Activated T-helper 1 cell treated with anti-CD3 and anti-CD28 coated beads, Interleukin-2, amount 50 U/mL, for 16 hours (primary cell): ENCODE data around the gene COL18A1.

ENCODE experiments used
- DNase-seq, 2 donors: peaks; one replicate each; pipeline ENCODE4 v3.0.0-alpha.2; 2020; ENCODE audit warnings: low read depth in 1 of 2, low spot score in 1 of 2

The COL18A1 gene

DNA sequence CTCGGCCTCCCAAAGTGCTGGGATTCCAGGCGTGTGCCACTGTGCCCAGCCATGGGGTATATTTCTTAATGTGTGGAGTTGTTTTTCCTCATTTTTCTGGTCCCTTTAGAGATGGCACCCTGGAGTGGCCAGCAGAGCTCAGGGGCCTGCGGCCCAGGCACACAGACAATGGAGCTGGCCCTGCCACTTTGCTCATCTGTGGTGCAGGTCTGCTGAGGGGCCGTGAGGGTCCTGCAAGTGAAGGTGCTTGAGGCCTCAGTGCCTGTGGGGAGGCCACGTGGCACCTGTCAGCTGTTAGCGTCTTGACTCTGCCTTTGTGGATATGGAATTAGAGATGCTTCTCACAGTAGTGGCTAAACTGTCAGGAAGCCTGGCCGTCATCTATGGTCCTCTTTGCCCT is 7.5 kb downstream of the COL18A1 start:
- DNase-seq = no peak

DNA sequence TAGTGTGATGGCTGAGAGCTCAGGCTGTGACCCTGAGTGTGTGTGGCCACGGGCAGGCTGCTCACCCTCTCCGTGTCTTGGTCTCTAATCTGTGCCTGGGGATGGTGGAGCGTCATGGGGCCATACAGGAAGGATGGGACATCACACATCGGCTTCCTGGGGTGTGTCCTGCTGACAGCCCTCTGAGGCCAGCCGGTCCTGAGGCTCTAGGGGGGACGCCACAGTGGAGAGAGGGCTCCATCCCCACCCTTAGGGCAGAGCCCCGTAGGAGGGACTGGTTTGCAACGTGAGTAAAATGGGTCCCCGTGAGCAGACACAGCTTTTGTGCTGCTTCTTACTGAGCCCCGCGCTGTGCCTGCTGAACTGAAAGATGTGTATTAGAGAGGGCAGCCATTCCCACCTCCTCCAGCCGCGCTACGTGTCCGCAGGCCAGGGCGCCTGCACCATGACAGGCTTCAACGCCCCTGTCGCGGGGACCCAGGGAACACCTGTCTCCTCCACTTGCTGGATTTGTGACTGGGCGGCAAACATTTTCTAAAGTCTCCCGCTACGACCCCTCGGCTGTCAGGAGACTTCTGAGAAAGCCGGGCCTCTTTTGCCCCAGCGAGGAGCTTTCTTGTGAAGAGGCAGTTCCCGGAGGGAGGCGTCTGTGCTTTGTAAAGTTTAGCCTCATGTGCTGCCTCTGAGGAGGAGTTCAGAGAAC is 8.1 kb downstream of the COL18A1 start:
- no peak for DNase-seq

DNA sequence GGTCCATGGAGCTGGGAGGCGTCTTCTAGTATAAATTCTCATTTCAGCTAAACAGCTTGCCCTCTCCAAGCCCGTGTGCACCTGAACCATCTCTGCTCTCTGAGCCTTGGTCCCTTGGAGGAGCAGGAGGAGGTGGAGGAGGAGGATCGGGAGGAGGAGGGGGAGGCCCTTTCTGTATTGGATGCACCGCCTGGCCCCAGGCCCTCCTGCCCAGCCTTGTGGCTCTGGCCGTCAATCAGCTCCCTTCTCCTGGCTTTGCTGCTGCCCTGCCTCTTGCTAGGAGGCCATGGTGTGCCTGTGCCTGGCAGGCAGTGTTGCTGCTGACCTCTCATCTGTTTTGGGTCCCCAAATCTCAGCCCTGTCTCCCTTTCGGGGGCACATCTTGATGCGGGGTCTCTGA is 9.0 kb downstream of the COL18A1 start:
- DNase-seq = no peak

DNA sequence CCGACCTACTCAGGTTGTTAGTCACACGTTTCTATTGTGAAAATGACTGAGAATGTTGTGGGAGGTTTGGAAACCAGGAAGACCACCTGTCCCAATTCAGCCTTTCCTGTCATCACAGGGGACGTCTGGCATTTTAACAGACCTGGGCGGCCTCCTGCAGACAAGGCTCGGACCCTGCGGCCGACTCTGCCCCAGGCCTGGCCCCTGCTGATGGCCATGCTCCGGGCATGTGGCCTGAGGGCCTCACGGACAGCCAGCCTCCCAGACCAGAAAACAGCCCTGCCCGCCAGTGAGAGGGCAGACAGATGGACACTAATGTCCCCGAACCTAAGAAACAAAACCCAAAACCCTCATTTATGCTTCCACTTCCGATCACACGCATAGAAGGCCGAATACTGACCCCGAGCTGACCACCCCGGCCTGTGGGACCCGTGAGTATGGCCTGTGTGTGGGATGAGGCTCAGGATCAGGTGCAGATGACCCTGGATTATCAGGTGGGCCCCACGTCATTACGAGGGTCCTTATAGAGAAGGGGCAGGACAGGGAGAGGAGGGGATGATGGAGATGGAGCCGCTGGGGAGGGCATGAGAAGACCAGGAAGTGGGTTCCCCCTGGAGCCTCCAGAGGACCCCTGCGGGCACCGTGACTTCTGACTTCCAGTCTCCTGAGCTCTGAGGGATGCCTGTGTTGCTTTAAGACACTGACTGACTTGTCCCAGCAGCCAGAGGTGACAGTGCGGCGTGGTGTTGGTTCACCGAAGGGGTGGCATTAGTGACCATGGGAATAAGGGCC is 9.6 kb downstream of the COL18A1 start:
- DNase-seq = no peak

DNA sequence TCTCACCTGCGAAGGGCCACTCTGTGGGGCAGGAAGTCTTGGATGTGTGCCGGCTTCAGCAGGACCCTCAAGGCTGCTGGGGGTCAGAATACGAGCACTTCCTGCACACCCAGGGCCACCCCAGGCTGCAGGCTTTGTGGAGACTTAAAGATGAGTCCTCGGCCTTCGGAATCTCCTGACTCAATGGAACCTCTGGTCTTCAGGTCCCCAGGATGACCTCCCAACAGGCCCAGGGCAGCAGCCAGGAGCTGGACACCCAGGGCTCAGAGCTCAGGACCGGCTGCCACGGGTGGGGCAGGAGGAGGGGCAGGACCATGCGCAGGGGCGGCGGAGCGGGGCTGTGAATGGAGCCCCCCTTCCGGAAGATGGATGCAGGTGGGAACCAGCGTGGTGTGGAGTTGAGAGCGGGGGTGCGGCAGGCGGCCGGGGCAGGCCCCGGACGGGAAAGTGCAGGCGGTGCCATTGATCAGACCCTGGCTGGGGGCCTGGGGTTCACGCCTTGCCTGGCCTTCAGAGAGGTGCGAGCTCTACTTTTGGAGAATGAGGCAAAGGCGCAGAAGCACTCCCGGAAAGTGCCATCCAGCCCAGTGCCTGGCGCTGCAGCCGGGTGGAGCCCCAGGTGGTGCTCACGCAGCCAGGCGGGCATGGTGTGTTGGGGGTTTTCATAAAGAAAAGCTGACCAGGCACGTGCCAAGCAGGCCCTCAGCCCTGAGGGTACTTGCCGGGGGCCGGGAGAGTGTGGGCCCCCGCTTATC is 10.4 kb downstream of the COL18A1 start:
- DNase-seq = no peak

DNA sequence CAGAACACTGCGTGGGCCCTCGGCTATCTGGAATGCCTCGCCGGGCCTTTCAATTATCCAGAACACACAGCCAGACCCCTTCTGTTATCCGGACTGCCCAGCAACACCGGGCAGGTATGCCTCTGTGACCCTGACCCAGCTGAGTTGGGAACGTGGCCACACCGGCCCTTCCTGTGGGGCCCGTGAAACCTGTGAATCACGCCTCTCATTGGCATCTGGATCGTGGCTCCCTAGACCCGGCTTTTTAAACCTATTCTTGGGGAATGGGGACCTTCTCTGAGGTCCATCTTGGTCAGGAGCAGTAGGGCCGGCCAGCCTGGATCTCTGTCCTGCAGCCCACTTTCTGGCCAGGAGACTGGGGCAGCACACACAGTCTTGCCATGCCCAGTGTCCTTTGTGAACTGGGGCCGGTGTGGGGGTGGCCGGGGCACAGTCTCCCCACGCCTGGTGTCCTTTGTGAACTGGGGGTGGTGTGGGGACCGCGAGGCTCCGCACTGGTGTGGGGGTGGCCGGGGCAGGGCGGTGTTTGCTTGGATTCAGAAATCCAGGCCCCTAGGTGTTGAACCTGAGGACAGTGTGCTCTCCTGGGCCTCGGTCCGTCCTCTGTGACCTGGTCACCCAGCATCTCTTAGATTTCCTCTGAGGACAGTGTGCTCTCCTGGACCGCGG is 11.1 kb downstream of the COL18A1 start:
- DNase-seq = no peak

DNA sequence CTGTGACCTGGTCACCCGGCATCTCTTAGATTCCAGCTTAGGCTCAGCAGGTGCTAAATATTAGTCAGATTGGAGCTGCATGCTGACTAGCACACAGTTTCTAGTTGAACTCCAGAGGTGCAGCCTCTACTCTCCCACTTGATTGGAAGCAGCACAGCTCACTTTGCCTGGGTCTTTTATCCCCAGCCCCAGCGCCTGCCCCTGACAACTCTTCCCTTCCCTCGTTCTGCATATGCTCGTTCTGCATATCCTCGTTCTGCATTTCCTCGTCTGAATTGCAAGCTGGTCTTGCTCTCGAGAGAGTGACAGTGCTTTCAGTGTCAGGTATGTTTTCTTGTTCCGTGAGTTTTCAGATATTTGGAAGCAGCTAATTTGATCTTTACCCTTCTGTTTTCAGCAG is 11.7 kb downstream of the COL18A1 start:
- no peak for DNase-seq

DNA sequence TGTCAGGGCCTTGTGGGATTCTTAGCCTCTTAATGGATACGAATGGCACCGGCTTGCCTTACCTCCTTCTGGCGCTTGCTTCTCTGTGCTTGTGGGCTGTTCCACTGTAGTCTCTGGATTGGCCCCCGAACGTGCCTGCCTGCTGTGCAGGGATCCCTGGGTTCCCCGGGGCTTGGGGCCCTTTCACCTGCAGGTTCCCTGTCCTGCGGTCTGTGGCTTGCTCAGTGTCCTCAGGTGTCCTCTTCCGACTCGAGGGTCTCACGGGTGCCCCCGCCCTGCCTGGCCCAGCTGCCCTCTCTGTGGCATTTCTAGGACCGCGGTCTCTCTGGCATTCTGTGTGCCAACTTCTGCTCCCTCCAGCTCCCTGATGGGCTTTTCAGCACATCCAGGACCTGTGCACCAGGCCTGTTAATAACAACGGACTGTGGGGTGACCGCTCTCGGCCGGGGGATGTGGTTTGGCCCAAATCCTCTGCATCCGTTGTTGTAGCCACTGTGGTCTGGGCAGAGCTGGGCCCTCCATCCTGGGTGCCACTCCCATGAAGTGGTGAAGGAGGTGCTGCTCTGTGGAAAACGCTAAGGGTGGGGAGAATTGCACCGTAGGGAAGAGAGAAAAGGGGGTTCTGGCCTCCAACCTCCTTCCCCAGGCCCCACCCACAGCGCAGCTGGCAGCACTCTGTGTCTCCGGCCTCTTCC is 12.4 kb downstream of the COL18A1 start:
- DNase-seq = no peak

DNA sequence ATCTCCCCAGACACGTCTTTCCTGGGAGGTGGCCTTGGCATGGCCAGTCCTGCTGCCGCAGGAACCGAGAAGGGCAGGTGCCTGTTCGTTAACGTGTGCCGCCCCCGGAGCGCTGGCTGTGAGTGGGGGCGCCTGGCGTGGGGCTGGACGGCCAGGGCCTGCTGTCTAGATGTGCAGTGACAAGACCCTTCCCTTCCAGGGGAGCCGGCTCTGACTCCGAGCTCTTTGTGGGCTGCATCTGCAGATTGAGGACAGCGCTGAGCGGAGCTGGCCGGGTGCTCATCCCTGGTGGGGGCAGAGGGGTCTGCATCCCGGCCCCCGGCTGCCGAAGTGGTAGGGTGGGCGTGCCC is 13.0 kb downstream of the COL18A1 start:
- DNase-seq = no peak

DNA sequence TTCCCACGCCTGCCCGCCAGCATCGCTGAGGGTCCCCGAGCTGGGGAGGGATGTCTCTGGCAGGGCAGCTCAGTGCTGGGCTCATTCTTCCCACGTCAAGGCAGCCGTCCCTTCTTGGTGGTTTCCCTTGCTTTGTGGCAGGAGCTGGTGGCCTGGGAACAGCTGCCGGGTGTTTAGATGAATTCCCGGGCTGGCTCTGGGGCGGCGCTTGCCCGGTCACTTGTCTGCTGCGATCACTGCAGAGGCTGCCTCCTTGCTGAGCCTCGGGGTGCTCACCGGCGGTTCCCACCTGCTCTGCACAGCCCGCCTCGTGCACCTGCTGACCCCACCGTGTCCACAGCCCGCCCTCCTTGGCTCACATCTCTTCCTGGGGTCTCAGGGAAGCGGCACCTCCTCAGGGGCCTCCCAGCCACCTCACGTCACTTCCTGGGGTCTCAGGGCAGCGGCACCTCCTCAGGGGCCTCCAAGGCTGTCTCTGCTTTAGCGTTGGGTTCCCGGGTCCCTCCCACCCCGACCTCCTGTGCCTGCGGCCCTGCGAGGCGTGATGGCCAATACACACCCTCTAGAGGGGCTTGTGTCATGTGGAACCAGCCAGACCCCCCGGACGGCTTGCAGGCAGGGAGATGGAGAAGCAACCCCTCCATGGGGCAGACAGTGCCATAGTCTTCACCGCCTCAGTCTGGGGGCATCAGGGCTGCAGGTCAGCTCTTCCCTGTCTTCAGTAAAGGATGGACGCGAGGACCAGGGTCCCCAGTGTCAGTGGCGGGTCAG is 13.5 kb downstream of the COL18A1 start:
- DNase-seq = no peak

DNA sequence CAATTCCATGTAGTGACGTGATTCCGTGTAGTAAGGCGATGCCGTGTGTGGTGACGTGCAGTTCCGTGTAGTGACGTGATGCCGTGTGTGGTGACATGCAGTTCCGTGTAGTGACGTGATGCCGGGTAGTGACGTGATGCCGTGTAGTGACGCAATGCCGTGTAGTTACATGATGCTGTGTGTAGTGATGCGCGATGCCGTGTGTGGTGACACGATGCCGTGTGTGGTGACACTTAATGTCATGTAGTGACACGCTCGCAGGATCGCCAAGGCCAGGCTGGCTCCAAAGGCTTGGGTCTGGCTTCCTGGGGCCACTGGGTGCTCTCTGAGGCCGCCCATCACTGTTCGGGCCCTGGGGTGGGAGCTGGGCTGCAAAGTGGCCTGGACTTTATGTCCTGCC is 14.2 kb downstream of the COL18A1 start:
- DNase-seq = no peak

DNA sequence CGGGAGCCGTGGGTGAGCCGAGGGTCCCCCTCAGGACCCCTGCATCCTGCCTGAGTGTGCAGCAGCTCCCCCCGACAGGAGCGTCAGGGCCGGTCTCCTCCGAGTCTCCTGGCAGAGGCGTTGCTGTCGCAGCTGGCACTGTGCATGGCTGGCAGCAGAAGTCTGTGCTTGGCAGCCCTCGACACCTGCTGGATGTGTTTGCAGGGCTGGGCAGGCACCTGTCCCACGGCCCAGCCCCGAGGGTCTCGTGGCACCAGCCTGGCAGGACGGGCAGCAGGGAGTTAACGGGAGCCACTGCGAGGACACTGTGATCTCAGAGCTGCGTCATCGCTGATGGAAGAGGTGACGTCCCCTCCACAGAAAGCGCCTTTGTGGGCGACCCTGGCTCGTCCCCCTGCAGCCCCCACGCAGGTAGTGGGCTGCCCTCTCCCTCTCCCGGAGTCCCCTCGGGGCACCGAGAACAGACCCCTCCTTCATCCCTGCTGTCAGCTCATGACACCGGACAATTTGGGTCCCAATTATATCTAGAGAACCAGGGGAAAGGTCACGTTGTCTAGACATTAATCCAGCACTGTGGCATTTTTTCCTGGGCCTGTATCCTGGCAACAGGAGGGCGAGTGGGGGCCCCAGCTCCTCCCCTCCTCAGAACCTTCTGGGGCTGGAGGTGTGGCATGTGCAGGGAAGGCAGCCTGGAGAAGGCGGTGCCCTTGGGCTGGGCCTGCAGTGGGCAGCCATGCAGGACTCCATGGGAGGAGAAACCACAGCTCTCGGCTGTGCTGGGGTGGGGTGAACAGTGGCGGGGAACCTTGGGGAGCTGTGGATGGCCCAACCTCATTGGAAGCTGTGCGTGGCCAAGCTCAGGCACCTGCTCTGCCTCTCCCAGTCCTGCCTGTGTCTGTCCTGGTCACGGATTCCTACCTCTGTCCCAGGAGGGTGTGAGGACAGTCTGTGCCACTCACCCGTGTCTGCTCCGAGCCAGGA is 15.4 kb downstream of the COL18A1 start:
- DNase-seq = no peak

DNA sequence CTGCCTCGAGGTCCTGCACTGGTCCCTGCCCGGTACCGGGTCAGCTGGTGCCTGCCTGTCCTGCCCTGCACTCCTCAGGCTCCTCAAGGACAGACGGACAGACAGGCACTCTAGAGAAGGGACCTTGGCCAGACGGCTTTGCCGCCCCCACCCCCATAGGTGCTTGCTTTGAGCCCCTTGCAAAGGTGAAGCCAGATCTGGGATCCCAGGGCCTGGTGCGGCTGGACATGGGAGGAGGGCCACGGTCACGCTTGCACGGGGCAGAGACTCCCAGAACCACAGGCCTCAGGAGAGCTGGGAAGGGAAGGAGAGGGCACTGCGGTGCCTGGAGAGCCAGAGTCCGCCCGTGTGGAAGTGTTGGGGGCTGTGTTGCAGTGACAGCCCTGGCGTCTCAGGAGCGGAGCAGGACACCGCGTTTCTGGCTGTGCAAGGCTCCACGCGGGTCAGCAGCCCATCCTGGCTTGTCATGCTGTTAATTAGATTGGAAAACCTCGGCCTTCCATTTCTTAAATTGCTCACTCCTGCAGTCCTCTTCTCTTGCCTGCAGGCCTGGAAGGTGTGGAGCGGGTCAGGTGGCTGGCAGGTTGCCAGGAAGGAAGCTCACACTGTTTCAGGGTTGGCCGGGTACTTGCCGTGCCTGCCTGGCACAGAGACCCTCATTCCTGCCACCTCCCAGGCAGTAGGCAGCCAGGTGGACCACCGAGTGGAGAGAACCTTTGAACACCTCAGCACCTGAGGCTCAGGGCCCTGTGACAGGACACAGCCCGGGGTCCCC is 16.3 kb downstream of the COL18A1 start:
- no peak for DNase-seq

DNA sequence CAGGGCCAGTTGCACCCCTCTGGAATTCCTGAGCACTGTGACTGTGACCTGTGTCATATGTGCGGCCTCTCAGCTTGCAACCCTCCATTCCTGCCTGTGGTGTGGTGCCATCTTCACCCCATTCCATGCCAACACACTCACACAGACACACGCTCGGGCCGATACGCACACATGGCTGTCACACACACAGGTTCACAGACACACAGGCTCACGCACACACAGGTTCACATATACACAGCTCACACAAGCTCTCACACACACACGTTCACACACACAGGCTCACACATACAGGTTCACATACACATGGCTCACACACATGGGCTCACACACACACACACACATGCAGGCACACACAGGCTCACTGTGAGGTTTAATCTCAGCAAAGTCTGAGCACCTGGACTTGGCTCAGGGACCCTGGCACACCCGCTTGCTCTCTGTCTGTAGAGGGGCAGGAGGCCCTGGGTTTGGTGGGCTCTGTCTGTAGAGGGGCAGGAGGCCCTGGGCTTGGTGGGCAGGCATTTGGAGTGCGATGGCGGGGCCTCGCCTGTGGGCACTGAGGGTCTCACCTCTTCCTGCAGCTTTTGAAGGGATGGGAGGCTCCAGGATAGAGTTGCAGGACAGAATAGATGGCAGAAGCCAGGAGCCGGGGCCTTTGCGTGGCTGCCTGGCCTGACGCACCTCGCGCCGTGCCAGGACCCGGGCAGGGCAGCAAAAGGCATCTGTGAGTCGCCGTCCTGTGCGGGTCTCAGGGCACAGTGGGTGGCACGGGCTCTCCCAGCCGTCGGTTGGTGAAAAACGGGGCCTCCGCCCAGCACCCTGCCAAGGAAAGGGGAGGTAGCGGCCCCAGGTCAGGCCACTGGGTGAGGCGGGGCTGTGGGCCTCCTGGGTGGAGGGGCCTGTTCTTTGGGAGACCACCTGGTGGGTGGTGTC is 17.1 kb downstream of the COL18A1 start:
- no peak for DNase-seq

DNA sequence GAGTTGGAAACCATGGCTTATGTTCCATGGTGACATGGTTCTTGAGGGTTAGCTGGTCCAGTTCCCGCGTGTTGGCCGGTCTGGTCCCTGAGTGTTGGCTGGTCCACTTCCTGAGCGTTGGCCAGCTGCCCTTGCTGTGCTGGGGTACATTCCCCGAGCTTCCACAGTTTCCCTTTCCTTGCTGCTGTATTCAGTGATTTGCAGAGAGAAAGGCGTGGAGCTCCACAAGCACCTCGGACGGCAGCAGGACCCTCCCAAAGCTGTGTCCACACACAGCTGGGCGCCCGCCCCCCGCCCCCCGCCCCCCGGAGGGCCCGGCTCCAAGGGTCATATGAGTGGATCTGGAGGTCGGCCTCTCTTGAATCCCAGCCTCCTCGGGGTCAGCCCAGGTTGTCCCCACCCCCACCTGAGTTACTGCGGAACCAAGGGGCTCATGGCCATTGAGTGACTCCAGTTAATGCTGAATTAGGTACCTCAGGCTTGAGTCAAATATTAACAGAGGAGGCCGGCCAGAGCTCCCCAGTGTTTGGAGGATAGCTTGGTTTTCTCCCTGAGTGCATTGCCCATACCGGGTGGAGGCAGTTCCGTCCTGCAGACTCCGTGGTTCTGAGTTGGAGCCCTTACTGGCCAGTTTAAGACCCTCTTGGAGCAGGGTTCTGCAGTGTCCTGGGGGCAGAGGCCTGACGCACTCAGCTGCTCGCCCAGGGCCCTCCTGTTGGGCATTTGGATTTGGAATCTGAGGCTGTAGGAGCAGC is 18.4 kb downstream of the COL18A1 start:
- DNase-seq = no peak
